NCI-H2081 (cell line): Measurements from ENCODE around the gene PRRT1B.
"Not testable (repeated sequence)": the region's sequence is repeated elsewhere in the genome, so short reads cannot be mapped to it uniquely, and the experiment has no call there.

ENCODE experiments used
- DNase-seq, 2 experiments: peaks; one replicate each; lab custom pipeline; 2025; lab: John Stamatoyannopoulos, UW

The PRRT1B gene

DNA sequence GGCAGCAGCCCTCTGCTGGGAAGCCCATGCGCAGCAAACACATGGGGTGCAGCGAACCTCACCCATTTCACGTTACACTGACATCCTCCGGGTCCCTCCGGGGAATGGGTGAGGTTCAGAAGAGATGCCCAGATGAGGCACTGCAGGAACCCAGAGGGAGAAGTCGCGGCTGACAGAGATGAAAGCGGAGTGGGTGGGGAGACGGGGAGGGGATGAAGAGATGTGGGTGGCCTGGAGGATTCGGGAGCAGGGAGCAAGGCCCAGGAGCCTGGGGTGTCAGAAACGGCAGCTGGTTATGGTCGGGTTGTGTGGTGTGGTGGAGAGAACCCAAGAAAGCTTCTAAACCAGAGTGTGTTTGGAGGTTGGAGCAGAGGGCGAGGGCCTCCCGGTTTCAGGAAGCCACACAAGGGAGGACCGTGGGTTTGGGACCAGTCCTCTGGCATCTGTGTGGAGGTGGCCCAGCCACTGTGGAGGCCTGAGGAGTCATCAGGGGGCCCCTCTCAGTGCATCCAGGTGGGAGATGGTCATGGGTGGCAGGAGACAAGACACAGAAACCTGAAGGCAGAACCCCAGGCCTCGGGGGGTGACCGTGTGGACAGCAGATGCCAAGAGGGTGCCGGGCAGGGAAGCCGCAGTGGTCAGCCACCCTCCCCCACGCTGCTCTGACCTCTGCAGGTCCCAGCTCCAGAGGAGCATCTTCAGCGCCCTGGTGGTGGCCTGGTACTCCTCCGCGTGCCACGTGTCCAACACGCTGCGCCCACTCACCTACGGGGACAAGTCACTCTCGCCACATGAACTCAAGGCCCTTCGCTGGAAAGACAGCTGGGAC, 22.9 kb upstream of the PRRT1B start:
- DNase-seq: no peak

DNA sequence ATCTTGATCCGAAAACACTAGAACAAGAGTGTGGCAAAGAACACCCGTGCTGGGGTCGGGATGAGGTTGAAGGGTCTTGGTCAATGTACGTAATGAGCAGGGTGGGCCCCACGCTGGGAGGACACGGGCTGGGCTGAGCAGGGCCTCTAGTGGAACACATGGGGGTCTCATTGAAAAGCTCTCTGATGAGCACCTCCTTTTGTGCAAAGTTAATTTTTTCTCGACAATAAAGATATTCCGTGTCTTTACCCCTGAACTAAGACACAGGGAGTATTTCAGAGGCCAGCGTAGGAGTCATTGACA, 22.3 kb upstream of the PRRT1B start:
- no peak for DNase-seq

DNA sequence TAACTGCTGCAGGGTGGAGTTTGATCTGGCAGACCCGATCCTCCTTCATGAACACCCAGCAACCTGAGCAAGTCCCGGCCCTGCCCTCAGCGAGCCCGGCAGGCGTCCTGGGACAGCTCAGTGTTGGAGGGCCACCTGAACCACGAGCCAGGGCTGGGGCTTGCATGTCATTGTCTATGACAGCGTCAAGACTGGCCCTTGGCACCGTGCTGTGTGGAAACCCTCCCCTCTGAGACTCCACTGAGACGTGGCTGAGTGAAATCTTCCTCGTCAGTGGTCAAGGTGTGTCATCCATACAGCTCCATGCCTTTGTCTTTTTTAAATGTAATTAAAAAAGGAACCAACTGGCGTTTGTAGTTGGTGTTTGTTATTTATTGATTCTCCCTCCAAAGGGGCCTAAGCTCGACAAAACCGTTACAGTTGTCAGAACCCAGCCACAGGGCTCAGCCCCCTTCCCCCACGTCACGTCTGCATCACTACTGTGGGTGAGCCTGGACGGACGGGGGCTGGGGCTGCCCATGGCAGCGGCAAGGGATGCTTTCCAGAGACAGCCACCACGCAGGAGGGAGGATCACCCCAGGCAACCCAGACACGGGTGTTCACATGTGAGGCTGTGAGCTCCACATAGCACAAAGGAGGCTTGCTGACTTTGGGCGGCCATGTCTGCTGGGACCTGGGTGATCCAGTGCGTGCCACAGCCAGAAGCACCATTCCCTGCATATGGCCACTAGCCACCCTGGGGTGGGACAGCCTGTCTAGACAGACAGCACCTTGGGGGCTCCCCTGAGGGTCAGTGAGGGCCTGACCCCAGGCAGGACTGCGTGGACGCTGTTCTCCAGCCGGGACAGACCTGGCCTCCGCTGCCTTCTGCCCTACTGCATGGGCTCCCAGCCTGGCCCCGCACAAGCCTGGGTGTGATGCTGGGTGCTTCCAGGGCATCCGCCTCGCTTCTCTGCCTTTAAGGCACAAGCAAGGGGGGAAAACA, 21.6 kb upstream of the PRRT1B start:
- no peak for DNase-seq

DNA sequence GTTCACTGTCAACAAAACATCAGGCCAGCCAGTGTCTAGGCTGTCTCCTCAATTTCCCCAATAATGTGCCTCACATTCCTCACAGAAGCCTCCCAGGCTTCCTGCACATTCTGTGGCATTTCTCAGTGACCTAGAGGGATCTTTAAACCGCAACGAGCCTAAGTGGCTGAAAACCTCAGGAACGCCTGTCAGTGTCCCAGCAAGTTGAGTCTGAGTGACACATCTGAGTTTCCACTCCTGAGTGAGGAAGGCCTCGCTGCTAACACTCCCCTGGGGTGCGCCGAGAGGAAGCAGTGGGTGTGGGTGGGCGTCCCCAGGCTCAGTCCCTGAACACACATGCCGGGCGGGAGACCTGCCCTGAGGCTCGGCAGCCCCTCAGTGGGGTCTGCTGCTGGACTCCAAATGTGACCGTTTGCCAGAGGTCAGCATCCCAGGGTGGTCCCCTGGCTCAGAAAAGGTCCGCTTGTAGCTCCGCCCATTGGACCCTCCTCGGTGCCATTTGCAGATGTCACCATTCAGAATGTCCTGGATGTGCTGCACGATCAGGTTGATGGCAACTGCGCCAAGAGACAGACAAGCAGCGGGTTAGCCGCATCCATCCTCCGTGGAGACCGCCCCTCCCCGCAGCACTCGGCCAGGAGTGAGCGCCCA, 20.5 kb upstream of the PRRT1B start:
- no peak for DNase-seq

DNA sequence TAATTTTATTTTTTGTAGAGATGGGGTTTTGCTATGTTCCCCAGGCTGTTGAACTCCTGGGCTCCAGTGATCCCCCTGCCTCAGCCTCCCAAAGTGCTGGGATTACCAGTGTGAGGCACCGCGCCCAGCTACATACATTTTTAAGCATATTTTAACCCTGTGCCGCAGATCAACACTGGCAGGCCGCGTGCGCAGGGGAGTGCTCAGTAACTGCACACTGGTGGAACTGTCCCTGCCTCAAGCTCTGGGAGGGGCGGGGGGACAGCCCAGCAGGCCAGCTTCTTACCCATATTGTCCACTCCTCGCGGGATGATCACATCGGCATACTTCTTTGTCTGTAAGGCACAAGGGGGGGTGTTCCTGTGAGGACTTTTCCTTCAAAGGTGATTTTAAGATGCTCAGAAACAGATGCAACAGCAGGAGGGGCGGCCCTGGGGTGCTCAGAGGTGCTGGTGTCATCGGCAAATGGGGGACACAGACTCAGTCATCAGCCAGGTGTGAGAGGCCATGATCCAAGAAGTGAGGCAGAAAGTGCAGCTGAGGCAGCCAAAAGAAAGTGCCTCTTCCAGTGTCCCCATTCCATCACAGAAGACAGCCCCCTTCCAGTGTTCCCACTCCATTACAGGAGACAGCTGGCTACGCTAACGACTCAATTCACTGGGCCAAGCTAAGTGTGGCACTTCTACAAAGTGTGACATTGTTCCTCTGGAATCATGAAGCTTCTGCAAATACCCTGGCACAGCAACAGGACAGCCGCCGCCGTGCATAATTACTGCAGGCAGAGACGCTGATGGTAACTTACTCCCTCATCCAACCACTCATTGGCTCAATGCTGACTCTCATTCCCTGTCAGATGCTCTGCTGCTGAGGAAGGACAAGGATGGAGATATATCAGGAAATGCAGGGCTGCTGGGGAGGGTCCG, 19.4 kb upstream of the PRRT1B start:
- no peak for DNase-seq

DNA sequence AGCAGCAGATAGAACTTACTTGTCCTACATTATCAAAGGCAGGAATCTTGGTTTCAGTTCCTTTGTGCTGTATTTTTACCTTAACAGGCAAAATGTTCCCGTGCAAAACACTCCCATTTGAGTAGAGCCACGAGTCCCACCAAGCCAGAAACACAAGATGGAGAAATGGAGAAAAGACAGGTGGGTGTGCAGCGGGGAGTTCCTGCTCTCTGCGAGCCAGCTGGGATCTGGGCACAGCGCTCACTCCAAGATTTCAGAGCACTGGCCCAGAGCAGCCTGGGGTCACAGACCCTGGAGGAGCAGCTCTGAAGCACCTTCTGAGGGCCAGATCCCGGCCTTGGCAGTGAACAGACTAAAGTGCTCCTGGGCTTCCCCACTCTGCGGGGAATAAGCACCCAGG, 17.1 kb upstream of the PRRT1B start:
- no peak for DNase-seq

DNA sequence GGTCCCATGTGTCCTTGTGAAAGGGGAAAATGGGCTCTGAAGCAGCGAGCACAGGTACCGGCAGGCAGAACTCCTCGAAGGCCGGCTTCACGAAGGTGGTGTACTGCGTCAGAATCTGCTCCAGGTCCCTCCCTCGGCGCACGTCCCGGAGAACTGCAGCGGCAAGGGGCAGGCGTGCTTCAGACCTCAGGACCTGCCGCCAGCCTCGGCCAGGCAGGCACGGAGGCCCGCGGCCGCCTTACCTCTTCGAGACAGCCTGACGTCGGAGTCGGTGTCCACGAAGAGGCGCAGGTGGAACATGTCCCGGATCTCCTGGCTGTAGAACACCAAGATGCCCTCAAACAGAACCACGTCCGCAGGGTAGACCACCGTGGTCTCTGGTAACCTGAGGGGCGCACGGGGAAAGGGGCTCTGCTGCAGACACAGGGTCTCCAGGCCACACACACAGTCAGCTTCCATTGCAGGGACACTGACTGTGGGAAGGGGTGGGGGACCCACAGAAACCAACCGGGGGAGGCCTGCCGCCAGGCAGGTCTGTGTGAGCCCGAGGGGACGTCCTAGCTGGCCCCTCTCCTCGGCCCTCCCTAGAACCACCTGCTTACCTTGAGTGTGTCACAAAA, 16.3 kb upstream of the PRRT1B start:
- no peak for DNase-seq

DNA sequence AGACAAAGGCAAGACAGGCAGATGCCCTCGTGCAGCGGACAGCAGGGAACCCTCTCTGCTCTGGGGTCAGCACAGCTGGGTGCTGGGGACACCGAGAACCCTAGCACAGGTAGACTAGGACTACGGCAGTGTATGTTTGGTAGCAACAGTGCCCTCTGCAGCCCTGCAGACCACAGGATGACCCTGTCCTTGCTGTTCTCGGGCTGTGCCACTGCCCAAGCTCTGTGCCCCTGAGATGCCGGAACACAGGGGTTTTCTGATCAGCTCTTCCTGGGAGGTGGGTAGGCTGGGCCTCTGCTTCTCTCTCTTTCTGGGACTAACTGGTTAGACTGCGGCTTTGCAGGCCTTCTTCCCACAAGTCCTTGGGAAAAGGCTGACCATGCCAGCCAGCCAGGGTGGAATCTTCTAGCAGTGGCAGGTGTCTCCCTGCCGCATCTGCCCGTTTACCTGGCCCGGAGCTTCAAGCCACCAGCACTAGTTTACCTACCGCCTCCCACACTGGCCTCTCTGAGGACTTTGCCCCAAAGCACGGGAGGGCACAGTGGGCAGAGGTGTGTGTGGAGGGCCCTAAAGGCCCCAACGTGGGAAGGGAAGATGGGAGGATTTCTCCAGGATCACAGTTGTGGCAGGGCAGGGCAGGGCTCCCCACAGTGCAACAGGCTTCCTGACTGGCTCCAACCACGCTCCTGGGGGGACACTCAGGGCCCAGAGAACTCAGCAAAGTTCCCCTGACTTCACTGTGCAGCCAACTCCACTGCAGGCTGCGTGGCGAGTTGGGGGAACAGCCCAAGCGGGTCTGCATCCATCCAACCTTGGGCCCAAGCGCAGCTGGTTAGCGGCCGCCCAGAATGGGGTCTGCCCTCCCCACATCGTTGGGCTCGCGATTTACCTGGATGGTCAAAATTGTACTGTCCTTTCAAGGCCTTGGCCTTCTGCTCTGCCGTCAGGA, 15.5 kb upstream of the PRRT1B start:
- DNase-seq: no peak

DNA sequence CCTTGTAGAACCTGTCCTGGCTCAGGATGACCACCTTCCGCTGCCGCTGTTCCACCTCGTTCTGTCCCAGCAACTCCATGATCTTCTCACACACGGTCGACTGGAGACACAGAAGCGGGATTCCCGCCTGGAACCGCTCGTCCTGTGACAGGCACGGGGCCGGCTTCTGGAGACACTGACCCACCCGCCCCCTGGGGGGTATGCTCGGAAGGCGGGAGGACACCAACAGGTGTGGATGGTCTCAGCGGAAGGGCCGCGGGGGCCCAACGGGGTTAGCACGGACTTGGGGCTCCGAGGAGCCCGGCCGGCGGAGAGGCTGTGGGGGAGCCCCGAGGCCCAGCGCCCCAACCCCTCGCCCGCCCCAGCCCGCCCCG, 14.8 kb upstream of the PRRT1B start:
- DNase-seq: peak; percentile 12 to 55

DNA sequence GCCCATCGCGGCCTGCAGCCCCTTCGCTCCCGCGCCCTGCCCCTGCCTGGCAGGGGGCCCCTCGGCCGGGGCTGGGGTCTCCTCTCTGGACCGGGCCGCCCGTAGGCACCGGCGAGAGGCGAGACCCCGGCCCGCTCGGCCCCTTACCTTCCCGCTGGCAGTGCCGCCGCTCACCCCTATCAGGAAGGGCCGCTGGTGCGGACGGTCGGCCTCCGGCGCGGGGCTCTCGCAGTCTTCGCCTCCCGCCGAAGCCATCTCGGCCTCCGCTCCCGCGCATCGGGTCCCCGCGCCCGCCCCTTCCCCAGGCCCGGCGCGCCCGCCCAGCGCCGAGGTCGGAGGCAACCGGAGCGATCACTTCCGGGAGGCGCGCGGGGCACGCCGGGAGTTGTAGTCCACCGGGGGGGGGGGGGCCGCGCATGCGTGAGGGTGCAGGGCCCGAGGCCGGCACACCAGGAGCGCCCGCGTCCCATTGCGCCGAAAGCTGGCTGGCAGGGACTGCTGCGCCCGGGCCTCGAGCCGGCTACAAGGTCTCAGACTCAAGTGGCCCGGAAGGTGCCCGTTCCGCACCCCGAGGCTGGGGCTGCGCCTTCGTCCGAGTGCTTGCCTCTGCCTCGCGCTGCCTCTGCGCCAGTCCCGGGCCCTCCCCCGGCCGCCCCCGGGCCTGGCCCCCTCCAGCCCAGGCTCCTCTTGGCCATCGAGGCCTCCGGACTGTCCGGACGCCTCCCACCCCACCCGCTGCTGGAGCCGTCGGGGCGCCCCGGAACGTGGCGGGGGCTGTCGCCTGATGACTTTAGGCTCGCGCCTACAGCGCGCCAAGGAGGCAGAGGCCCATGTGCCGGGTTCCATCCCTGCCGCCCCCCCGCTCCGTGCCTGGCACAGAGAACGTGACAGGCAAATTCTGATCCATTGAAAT, 14.1 kb upstream of the PRRT1B start, which contains the start of gene UCK1:
TSS of gene UCK1 (minus strand) at position 344 of the 913 bp plus-strand sequence. CDS start at position 255, 89 bp downstream.
- DNase-seq: peak; percentile 85 to 87

DNA sequence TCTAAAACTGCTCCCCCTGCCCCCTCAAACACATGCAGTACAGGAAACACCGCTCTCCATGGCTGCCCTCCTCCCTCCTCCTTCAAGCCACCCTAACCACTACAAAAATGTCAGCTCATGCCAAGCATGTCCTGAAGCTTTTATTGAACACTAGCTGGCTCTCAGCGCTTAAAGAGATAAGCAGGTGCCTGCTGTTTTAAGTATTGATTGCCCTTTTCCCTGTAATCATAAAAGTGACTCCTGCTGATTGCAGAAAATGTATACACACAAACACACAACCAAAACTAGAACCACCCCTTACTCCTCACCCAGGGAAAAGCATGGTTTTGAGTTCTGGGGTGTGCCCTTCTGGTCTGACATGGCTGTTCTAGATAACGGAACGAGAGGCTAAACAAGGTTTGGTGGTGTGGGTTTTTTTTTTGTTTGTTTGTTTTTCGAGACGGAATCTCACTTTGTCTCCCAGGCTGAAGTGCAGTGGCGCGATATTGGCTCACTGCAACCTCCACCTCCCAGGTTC, 10.5 kb upstream of the PRRT1B start:
- DNase-seq: no peak

DNA sequence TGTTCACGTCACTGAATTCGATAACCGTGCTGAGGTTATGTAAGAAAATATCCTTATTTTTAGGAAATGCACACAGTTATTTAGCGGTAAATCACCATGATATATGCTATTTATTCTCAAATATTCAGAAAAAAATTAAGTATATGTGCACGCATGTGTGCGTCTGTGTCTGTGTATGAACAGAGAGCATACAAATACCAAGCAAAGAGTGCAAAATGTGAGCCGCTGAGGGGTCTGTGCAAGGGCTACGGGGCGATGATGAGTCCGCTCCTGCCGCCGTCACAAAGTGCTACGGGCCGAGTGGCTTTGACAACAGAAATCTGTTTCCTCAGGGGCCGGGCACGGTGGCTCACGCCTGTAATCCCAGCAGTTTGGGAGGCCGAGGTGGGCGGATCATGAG, 7.4 kb upstream of the PRRT1B start:
- DNase-seq: no peak

DNA sequence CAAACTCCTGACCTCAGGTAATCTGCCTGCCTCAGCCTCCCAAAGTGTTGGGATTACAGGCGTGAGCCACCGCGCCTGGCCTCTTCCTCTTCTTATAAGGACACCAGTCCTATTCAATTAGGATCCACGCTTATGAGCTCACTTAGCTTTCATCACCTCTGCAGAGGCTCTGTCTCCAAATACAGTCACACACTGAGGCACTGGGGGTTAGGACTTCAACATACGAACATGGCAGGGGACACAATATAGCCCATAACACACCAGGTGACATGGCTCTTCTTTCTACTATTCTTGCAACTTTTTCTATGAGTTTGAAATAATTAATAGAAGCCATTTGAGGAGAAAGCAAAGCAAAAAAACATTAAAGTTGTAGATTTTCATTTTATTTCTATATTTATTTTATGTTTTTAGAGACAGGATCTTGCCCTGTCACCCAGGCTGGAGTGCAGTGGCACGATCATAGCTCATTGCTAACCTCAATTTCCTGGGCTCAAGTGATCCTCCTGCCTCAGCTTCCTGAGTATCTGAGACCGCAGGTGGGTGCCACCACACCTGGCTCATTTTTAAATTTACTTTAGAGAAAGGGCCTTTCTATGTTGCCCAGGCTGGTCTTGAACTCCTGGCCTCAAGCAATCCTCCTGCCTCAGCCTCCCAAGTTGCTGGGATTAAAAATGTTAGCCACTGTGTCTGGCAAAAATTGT, 6.0 kb upstream of the PRRT1B start:
- no peak for DNase-seq

DNA sequence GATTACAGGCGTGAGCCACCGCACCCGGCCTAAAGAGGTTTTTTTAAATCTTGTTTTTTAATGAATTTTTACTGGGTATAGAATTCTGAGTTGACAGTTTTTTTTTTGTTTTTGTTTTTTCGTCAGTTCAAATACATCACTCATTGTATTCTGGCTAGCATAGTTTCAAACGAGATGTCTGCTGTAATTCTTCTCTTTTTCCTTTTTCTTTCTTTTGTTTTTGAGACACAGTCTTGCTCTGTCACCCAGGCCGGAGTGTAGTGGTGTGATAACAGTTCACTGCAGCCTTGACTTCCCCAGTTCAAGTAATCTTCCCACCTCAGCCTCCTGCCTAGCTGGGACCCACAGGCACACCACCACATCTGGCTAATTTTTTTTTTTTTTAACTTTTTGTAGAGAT, 2.2 kb upstream of the PRRT1B start:
- no peak for DNase-seq

DNA sequence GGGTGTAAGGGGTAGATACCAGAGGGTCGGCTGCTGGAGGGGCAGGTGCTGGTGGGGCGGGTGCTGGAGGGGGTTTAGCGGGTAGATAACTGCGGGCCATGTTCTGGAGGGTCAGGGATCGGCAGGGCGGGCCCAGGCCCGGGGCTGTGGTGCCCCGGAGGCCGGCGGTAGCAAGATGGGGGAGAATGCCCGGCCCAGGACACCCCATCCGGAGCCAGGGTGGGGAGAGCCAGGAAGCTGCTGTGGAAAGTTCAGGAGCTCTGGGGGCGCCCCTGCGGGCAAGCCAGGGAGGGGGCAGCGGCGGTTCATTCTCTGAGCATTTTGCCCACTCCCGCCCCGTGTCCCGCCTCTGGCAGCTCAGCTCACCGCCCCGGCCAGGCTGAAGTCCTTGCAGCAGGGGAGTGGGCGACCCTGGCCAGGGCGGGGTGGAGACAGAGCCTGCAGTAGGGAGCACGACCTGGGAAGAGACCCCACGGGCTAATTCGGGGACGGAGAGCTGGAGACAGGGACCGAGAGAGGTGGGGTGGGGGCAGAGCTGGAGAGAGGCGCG, 538 bp downstream of the PRRT1B start:
- no peak for DNase-seq

DNA sequence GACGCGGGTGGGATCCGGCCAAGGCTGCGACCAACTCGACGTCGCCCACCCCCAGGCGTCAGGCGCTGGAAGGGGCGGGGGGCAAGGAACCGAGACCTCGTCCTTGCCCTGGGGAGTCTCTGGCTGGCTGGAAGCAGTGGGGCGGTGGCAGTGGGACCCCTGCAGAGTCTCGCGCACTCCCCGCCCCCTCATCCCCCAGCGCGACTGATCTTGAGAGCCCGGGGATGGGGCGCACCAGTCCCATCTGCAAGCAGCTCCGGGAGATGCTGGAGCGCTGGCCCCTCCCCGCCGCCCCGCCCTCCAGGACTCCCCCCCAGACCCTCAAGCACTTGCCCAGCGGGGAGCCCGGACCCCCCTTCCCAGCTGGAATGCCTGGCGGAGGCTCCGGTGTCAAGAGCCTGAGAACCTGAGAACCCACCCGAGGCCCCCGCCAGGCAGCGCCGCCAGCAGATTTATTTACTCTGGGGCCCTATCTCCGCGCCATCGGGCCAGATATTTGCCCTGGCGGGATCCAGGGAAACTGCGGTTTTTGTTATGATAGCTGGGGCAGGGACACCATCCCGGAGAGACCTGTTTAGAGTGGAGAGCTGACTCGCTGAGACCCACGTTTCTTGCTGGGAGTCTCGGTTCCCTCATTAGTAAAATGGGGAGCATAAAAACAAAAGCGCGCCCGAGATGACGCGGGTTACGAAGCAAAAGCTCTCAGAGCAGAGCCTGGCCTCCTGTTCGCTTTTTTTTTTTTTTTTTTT, 1.2 kb downstream of the PRRT1B start:
- no peak for DNase-seq

DNA sequence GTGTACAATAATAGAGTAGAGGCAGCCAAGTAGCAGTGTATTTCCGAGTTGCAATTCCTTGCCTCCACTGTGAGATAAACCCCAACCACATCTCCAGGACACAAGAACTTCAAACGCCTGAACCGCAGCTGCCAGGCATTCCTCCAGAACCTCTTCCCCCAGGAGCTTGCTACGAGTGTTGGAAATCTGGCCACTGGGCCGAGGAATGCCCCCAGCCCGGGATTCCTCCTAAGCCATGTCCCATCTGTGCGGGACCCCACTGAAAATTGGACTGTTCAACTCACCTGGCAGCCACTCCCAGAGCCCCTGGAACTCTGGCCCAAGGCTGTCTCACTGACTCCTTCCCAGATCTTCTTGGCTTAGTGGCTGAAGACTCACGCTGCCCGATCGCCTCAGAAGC, 3.9 kb downstream of the PRRT1B start:
- DNase-seq: not testable (repeated sequence)
